ENCODE results near the gene GTF2I.
A peak's percentile ranks its signal among the peaks of the same experiment; 100 is the strongest.
"Not testable (repeated sequence)": the region's sequence is repeated elsewhere in the genome, so short reads cannot be mapped to it uniquely, and the experiment has no call there.

The GTF2I gene

DNA sequence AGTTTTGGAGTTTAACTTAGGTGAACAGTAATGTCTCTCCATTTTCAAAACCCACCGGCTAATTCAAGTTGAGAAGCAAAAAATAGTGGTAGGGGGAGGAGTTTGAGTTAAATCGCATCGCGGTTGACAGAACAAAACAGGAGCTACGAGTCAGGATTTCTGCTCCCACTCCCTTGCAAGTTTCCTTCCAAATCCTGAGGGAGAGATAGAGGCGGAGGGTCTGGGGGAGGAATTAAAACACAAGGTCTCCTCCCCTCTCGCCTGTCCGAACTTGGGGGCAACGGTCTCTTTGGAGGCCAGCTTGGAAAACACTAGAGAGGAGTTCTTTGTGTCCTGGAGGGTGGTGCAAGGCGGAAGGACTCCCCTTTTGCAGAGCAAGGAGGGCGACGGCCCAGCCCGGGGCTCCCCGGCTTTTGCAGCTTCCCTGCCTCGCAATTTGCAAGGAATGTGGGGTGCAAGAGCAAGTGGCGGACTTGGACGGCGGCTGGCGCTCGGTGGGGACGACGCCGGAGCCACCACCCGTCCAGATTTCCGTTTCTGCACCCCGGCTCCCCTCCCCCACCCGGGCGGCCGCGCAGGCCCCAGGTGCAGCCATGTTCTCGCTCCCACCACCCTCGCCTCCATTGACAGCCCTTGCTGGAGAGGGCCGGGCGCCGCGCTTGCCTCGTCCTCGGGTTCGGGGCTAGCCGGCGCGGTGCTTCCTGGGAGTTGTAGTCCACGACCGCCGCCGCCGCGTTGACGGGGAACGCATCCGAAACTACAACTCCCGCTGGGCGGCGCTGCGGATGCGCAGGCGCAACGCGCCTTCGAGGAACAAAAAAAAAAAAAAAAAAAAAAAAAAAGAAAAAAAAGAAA, 454 bp upstream of the GTF2I start:
- DNase-seq: peak; percentile 99

DNA sequence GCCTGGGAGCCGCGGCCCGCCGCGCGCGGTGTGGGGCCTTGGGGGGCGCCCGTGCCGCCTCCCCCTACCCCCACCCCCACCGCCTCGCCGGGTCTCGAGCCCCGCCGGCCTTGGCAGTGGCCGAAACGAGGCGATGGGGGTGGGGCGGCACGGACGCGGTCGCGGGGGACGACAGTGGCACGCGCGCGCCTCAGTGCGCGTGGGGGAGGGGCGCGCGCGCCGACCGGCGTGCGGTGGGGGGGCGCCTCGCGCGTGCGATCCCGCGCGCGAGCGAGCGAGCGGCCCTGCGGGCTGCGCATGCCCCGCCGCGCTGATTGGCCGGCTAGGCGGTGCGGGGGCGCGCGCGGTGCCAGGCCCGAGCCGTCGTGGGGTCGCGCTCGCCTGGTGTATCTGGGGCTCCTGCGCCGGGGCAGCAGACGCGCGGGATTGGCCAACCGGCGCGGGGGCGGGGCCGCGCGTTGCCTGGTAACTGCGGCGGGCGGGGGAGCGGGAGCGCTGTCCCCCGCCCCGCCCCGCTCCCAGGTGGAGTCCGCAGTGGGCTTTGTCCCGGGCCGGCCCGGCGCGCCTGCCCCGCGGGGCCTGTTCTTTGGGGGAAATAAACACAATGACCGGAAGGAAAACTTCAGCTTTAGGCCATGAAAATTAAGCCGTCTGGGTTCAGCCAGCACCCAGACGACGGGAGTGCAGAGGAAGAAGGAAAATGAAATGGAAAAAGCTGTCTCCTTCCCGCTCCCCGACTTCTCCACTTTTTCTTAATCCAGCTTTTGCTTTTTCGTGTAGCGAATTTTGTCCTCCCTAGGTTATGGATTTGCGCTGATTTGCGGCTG, 873 bp downstream of the GTF2I start:
- DNase-seq: peak; percentile 90 to 93

DNA sequence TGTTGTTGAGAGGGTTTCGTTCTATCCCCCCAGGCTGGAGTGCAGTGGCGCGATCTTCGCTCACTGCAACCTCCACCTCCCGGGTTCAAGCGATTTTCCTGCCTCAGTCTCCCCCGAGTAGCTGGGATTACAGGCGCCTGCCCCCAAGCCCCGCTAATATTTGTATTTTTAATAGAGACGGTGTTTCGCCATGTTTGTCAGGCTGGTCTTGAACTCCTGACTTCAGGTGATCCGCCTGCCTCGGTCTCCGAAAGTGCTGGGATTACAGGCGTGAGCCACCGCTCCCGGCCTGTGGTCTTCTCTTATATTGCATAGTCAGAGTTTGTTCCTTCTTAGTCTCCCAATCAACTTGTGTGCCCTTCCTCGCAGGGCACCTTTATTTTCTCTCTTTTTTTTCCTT, 2.7 kb downstream of the GTF2I start:
- DNase-seq: not testable (repeated sequence)

DNA sequence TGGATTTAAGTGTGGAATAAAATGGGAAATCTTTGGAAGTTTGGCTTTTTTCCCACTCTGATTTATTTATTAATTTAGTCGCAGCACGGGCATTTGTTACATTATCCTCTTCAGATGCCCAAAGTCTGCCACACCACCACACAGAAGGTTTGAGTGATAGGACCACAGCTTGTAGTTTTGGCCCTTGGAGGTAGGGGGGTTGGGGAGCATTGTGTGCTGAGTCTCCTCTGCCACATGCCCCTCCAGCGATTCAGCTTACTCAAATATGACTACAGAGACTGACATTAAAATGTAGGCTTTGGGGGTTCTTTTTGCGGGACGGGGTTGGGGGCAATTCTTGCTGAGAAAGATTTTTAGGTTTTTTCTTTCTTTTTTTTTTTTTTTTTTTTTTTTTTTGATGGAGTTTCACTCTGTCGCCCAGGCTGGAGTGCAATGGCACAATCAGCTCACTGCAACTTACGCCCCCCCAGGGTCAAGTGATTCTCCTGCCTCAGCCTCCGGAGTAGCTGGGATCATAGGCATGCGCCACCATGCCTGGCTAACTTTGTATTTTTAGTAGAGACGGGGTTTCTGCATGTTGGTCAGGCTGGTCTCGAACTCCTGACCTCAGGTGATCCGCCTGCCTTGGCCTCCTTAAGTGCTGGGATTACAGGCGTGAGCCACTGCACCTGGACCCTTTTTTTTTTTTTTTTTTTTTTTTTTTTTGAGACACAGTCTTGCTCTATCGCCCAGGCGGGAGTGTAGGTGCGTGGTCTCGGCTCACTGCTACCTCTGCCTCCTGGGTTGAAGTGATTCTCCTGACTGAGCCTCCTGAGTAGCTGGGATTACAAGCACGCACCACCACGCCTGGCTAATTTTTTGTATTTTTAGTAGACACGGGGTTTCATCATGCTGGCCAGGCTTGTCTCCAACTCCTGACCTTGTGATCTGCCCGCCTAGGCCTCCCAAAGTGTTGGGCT, 4.6 kb downstream of the GTF2I start:
- DNase-seq: not testable (repeated sequence)

DNA sequence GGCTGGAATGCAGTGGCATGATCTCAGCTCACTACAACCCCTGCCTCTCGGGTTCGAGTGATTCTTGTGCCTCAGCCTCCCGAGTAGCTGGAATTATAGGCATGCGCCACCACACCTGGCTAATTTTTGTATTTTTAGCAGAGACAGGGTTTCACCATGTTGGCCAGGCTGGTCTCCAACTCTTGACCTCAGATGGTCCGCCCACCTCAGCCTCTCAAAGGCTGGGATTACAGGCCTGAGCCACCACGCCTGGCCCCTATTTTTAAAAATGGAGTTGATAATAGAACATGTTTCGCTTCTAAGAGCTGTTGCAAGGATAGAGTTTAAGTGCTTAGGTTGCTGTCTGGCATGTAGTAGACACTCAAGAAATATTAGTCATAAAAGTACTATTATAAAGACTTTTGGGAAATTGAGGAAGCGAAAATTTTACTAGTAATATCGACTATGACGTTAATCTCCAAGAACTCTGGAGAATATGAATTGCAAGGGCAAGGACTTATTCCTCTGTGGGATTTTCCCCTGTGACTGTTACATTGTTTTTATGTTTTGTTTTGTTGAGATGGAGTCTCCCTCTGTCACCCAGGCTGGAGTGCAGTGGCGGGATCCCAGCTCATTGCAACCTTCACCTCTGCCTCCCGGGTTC, 7.9 kb downstream of the GTF2I start:
- DNase-seq: no peak

DNA sequence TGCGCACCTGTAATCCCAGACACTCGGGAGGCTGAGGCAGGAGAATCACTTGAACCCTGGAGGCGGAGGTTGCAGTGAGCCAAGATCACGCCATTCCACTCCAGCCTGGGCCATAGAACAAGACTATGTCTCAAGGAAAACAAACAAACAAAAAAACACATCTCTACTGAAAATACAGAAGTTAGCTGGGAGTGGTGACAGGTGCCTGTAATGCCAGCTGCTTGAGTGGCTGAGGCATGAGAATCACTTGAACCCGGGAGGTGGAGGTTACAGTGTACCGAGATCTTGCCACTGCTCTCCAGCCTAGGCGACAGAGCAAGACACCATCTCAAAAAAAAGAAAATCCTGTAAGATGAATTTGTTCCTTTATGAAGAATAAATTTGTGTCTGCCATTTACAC, 9.5 kb downstream of the GTF2I start:
- DNase-seq: not testable (repeated sequence)

DNA sequence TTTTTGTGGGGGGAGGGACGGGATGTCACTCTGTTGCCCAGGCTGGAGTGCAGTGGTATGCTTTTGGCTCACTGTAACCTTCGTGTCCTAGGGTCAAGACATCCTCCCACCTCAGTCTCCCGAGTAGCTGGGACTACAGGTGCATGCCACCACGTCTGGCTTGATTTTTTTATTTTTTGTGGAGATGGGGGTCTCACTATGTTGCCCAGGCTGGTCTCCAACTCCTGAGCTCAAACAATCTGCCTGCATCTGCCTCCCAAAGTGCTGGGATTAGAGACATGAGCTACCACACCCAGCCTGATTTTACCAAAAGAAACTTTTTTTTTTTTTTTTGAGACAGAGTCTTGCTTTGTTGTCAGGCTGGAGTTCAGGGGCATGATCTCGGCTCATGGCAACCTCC, 10.0 kb downstream of the GTF2I start:
- not testable (repeated sequence) for DNase-seq

DNA sequence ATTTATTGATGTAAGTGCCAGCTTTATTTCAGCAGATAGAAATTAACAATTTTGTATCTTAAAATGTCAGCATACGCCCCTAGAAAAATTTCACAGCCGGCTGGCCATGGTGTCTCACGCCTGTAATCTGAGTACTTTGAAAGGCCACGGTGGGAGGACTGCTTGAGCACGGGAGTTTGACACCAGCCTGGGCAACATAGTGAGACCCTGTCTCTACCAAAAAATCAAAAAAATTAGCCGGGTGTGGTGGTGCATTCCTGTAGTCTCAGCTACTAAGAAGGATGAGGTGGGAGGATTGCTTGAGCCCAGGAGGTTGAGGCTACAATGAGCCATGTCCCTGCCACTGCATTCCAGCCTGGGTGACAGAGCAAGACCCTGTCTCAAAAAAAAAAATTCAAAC, 14.1 kb downstream of the GTF2I start:
- no peak for DNase-seq

DNA sequence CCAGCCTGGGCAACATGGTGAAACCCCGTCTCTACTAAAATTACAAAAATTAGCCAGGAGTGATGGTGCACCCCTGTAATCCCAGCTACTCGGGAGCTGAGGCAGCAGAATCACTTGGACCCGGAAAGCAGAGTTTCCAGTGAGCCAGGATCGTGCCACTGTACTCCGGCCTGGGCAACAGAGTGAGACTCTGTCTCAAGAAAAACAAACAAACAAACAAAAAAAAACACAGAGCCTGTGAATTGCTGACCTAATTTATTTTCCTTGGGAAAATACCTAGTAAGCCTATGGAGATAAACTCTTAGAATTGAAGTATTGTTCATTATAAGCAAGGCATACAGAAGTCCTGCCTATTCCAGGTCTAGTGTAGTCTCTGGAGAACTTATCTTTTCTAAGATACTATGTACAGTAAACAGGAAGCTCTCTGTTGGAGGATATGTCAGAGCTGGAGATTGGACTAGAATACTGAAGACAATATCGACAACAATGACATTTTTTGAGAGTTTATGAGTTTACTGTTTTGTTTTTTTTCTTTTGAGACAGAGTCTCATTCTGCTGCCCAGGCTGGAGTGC, 14.9 kb downstream of the GTF2I start:
- no peak for DNase-seq

DNA sequence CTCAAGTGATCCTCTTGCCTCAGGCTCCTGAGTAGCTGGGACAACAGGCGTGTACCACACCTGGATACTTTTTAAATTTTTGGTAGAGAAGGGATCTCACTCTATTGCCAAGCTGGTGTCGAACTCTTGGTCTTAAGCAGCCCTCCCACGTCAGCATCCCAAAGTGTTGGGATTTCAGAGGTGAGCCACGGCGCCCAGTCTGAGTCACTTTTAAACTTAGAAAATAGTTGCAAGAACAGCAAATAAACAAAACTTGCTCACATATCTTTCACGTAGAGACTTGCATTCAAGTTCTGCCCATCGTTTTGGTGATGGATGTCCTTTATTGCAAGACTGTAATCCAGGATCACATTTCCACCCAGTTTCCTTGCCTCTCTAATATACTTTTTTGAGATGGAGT, 16.6 kb downstream of the GTF2I start:
- no peak for DNase-seq

DNA sequence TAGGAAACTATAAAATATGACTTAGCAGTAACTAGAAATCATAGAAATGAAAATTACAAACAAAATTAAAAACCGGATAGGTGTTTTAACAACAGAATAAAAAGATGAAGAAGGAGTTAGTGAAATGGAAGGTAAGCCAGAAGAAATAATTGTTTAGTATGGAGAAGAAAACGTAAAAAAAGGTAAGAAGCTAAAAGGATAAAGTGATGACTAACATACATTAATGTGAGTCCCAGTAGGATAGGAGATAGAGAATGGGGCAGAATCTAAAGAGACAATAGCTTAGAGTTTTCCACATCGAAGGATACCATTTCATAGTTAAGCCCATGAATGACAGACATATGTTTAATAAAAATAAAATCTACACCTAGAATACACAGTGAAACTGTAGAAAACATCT, 25.3 kb downstream of the GTF2I start:
- DNase-seq: no peak

DNA sequence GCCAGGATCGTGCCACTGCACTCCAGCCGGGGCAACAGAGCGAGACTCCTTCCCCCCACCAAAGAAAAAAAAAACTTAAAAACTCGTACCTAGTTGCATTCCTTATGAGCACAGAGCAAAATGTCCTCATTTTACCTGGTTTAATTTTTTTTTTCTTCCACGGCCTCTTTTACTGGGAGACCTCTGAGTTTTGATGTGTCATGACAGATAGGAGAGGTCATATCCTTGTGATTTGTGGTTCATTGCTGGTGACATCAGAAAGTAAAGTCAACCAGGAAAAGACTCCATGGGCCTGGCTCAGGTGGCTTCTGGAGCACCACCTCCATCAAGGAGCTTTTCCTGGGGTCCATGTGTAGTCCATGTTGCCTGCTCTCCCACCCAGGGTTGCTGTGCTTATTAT, 26.3 kb downstream of the GTF2I start:
- DNase-seq: no peak

DNA sequence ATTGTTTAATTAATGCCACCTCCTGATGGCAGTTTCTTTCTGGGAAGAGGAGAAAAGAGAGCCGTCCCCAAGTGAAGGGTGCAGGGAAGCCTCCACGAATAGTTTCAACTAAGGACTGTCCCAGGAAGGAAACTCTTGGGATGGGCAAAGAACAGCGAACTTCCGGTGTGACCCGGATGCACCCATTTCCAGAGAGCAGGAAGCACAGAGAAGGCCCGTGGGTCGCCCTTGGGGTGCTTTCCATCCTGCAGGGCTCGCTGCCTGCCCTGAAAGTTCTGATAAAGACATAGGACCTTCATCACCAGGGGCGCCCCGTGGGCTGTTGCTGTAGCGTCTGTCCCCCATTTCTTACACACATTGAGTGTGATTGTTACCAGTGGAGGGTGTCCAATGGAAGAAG, 27.0 kb downstream of the GTF2I start:
- DNase-seq: no peak

DNA sequence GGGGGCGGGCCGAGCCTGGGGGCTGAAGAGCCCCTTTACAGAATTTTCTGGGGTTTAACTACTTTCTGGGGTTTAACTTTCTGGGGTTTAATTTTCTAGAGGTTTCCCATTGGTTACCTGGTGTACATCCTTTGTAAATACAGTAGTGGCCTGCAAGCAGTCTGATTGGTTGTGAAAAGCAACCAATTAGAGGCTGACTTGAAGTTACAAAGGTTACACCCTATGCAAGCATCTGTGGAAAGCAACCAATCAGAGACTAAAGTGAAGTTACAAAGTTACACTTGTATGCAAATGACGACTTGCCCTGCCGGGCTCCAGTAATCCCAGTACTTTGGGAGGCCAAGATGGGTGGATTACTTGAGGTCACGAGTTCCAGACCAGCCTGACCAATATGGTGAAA, 27.4 kb downstream of the GTF2I start:
- no peak for DNase-seq

DNA sequence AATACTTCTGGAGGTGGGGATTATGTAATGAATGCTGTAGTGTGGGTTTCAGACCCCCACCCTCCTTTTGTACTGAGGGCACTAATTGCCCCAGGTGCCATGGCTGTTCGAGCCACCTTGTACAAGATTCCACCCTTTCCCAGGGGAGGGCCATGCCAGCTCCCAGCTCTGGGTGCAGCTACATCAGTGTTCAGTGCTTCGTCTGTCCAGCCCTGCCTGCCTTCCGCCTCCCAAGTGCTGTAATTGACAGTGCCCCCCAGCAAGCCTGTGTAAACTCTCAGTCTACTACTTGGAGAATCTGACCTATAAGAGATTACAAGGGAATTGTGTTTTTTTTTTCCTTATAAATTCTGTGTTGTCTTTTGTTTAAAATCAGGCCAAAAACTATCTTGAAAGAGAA, 33.0 kb downstream of the GTF2I start:
- no peak for DNase-seq

DNA sequence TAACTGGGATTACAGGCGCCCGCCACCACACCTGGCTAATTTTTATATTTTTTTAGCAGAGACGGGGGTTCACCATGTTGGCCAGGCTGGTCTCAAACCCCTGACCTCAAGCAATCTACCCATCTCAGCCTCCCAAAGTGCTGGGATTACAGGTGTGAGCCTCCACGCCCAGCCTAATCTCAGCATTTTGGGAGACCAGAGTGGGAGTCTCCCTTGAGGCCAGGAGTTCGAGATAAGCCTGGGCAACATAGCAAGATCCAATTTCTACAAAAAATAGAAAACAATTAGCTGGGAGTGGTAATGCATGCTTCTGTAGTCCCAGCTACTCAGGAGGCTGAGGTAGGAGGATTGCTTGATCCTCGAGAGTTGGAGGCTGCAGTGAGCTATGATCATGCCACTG, 46.9 kb downstream of the GTF2I start:
- not testable (repeated sequence) for DNase-seq

DNA sequence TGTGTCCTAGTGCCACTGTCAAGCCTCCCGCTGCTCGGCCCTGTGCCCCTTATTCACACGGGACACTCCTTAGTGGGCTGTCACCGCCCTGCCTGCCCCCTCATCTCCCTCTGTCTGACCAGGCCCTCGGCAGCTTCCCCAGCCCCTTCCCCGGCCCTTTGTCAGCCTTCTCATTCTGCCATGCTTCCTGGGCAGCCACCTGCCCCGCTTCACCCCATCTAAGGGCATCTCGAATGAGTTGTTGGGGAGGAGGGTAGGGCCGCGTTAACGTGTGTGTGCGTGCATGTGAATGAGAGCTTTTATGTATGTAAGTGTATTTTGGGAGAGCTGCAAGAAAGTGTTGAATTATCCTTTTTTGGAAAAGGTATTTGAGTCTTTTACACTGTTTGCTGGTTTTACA, 49.7 kb downstream of the GTF2I start:
- no peak for DNase-seq

DNA sequence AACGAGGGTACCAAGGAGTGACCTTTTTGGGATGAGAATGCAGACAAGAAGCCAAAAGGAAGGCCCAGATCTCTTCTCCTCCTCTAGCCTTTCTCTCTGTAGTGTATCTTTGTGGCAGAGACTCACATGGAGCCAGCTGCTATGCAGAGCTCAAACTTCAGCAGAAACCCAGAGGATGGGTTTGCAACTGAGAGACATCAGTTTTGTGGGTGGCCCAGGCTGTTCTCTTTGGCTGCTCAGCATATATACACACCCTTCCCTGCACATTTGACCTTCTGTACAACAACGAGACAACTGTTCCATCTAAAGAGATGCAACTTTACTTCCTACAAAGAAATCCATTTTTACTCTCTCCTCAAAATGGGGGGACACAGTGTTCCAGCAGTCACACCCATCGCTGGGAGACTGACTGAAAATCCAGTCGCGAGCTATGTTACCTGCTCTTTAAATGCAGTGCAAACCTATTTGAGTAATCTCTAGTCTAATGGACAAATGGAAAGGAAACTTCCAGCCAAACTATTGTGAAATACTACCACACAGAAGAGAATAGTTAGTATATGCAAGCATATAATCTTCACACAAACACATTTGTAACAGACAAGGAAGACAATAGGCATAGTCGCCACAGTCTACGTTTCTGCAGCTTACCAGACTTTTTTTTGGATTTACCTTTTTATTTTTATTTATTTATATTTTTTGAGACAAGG, 51.2 kb downstream of the GTF2I start:
- DNase-seq: no peak

DNA sequence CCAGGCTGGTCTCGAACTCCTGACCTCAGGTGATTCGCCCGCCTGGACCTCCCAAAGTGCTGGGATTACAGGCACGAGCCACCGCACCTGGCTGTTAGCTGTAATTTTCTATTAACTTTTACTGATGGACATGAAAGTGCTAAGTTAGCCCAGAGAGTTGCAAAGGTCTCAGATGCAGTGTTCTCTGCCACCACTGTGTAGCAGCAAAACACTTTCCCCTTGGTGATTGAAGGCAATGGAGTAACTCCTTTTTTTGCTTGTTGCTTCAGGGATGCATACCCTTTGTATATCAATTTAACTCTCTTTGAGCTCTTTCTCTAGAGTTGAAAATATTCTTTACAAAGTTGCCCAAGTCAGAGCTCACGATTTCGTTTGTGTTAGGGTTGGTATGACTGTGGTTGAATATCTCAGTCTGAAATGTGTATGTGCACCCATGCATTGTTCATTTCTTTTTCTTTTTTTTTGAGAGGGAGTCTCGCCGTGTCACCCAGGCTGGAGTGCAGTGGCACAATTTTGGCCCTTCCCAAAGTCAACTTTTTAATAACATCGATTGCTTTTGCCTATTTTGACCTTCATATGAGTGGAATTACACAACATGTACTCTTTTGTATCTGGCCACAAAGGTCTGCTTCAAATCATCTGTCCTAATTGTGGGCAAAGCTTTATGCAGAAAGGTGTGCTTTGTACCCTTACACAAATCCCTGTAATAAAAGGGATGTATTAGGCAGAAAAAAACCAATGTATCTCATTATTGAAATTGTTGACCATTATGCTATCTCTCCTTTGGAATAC, 52.6 kb downstream of the GTF2I start:
- no peak for DNase-seq

DNA sequence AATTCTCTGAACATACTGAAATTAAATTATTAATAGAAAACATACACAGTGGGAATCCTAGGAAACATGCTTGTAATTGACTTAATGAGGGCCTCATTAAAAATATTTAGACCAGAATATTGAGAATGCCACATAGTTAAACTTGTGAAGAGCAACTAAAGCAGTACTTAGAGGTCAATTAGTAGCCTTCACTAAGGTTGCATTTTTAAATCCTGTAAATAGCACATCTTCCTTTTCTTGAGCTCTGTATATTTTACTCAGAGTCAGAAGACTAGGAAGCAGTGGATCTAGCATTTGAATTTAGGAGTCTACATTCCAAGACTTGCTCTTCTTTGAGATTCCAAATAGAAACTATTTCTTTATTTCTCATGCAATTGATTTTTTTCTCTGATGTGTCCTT, 56.0 kb downstream of the GTF2I start:
- no peak for DNase-seq

DNA sequence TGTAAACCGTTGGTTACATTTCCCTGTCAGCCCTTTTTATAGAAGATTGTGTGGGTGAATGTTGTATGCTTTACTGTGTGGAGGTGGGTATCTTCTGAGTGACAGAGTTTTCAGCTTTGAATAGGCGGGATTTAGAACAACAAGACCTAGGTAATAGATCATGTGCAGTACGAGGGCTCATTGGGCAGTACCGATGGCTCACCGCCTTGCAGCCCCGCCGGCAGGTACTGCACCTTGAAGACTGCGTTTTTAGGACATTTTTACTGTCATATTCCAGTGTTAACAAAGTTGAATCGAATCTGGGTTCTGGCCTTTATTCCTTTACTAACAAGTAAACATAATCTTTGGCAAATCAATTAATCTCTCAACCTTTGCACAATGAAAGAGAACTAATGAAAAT, 60.4 kb downstream of the GTF2I start:
- DNase-seq: no peak

All from activated T-cell treated with anti-CD3 and anti-CD28 coated beads, Interleukin-2, amount 50 U/mL, for 48 hours (primary cell).